ENCODE measurements around the gene GAL3ST2. TPM values are rescaled to one million over a fixed set of nuclear protein-coding genes. Genes with fewer than 3 reads are reported as not detected.
"Not testable (repeated sequence)": the region's sequence is repeated elsewhere in the genome, so short reads cannot be mapped to it uniquely, and the experiment has no call there.

Gene GAL3ST2
- total and polyA plus RNA-seq, 5 donors from 2014 or later: 1.1 TPM; not detected in 4

GRCh38 chr2:241833101-241833663, 56.6 kb downstream of the GAL3ST2 start:
- no peak overlapping the region for H3K4me3 ChIP-seq (ENCODE audit: low read depth, low read length)
- Mint-ChIP-seq H3K27ac (no peak overlapping the region), H3K9me3 (peaks cover 0 to 4% (median under 1%) of the 10 kb centered on the region in 7 donors), H3K4me3 (no peak overlapping the region), H3K36me3 (no peaks in the 10 kb centered on the region), H3K4me1 (no peaks in the 10 kb centered on the region), H3K27me3 (peaks cover 39% of the 10 kb centered on the region)
- no peaks in the 10 kb centered on the region for H3K27me3 ChIP-seq (ENCODE audit: control insufficient read depth, insufficient read depth, low read length)
- no peaks in the 10 kb centered on the region for H3K4me1 ChIP-seq (ENCODE audit: control insufficient read depth, insufficient read depth, low read length, poor library complexity, severe bottlenecking)
- no peak for ATAC-seq (ENCODE audit: low read depth in 2 of 2)
- peaks cover 0 to under 1% of the 10 kb centered on the region in 2 experiments for H3K9me3 ChIP-seq (ENCODE audit: control insufficient read depth in 2 of 2, low read length in 2 of 2)
- H3K27ac ChIP-seq (ENCODE audit: insufficient read depth, low read length, poor library complexity, severe bottlenecking): no peak overlapping the region
- DNase-seq: no peak
- H3K36me3 ChIP-seq (ENCODE audit: control insufficient read depth, insufficient read depth, low read length): no peaks in the 10 kb centered on the region

GRCh38 chr2:241833756-241834526, 57.3 kb downstream of the GAL3ST2 start:
- not testable (repeated sequence) for DNase-seq; H3K4me3 ChIP-seq (ENCODE audit: low read depth, low read length); H3K27ac Mint-ChIP-seq; H3K9me3 Mint-ChIP-seq; H3K9me3 ChIP-seq (ENCODE audit: control insufficient read depth in 2 of 2, low read length in 2 of 2); H3K27ac ChIP-seq (ENCODE audit: insufficient read depth, low read length, poor library complexity, severe bottlenecking); H3K4me3 Mint-ChIP-seq; H3K36me3 Mint-ChIP-seq; H3K36me3 ChIP-seq (ENCODE audit: control insufficient read depth, insufficient read depth, low read length); H3K4me1 ChIP-seq (ENCODE audit: control insufficient read depth, insufficient read depth, low read length, poor library complexity, severe bottlenecking); H3K27me3 ChIP-seq (ENCODE audit: control insufficient read depth, insufficient read depth, low read length); H3K4me1 Mint-ChIP-seq; ATAC-seq (ENCODE audit: low read depth in 2 of 2)
- peaks cover 35% of the 10 kb centered on the region for H3K27me3 Mint-ChIP-seq

GRCh38 chr2:241834527-241835210, 58.0 kb downstream of the GAL3ST2 start:
- Histone ChIP-seq H3K4me1 (ENCODE audit: control insufficient read depth, insufficient read depth, low read length, poor library complexity, severe bottlenecking) (no peaks in the 10 kb centered on the region), H3K27ac (ENCODE audit: insufficient read depth, low read length, poor library complexity, severe bottlenecking) (no peak overlapping the region), H3K9me3 (ENCODE audit: control insufficient read depth in 2 of 2, low read length in 2 of 2) (no peaks in the 10 kb centered on the region), H3K27me3 (ENCODE audit: control insufficient read depth, insufficient read depth, low read length) (no peaks in the 10 kb centered on the region), H3K36me3 (ENCODE audit: control insufficient read depth, insufficient read depth, low read length) (no peaks in the 10 kb centered on the region), H3K4me3 (ENCODE audit: low read depth, low read length) (no peak overlapping the region)
- DNase-seq (no peak), ATAC-seq (ENCODE audit: low read depth in 2 of 2) (no peak)
- no peaks in the 10 kb centered on the region for H3K36me3 Mint-ChIP-seq
- H3K27me3 Mint-ChIP-seq: peaks cover 39% of the 10 kb centered on the region
- peaks cover 0 to 2% (median 0%) of the 10 kb centered on the region in 7 donors for H3K9me3 Mint-ChIP-seq
- no peak overlapping the region for H3K27ac Mint-ChIP-seq
- H3K4me3 Mint-ChIP-seq: no peak overlapping the region
- peaks cover 0 to 1% (median 0%) of the 10 kb centered on the region in 4 donors for H3K4me1 Mint-ChIP-seq

- H3K9me3 ChIP-seq (ENCODE audit: control insufficient read depth in 2 of 2, low read length in 2 of 2): no peaks in the 10 kb centered on the region
- H3K9me3 Mint-ChIP-seq: no peaks in the 10 kb centered on the region
- peaks cover 35% of the 10 kb centered on the region for H3K27me3 Mint-ChIP-seq
- H3K27ac ChIP-seq (ENCODE audit: insufficient read depth, low read length, poor library complexity, severe bottlenecking): no peak overlapping the region
- ATAC-seq (ENCODE audit: low read depth in 2 of 2): no peak
- no peaks in the 10 kb centered on the region for H3K4me1 ChIP-seq (ENCODE audit: control insufficient read depth, insufficient read depth, low read length, poor library complexity, severe bottlenecking)
- peaks cover 0 to 1% (median 0%) of the 10 kb centered on the region in 4 donors for H3K4me1 Mint-ChIP-seq
- no peak overlapping the region for H3K27ac Mint-ChIP-seq
- H3K4me3 ChIP-seq (ENCODE audit: low read depth, low read length): no peak overlapping the region
- no peaks in the 10 kb centered on the region for H3K36me3 ChIP-seq (ENCODE audit: control insufficient read depth, insufficient read depth, low read length)
- DNase-seq: no peak
- H3K4me3 Mint-ChIP-seq: no peak overlapping the region
- no peaks in the 10 kb centered on the region for H3K36me3 Mint-ChIP-seq
- H3K27me3 ChIP-seq (ENCODE audit: control insufficient read depth, insufficient read depth, low read length): no peaks in the 10 kb centered on the region
Observed at GRCh38 chr2:241835611-241836010, 59.0 kb downstream of the GAL3ST2 start.

GRCh38 chr2:241836292-241836691, 59.7 kb downstream of the GAL3ST2 start:
- Mint-ChIP-seq H3K9me3 (no peaks in the 10 kb centered on the region), H3K4me3 (no peak overlapping the region), H3K36me3 (no peaks in the 10 kb centered on the region), H3K27me3 (peaks cover 33% of the 10 kb centered on the region), H3K4me1 (peaks cover 0 to 1% (median 0%) of the 10 kb centered on the region in 4 donors), H3K27ac (no peak overlapping the region)
- H3K4me3 ChIP-seq (ENCODE audit: low read depth, low read length): no peak overlapping the region
- H3K36me3 ChIP-seq (ENCODE audit: control insufficient read depth, insufficient read depth, low read length): no peaks in the 10 kb centered on the region
- no peaks in the 10 kb centered on the region for H3K27me3 ChIP-seq (ENCODE audit: control insufficient read depth, insufficient read depth, low read length)
- H3K9me3 ChIP-seq (ENCODE audit: control insufficient read depth in 2 of 2, low read length in 2 of 2): no peaks in the 10 kb centered on the region
- ATAC-seq (ENCODE audit: low read depth in 2 of 2) (no peak), DNase-seq (no peak)
- no peaks in the 10 kb centered on the region for H3K4me1 ChIP-seq (ENCODE audit: control insufficient read depth, insufficient read depth, low read length, poor library complexity, severe bottlenecking)
- H3K27ac ChIP-seq (ENCODE audit: insufficient read depth, low read length, poor library complexity, severe bottlenecking): no peak overlapping the region

- H3K9me3 ChIP-seq (ENCODE audit: control insufficient read depth in 2 of 2, low read length in 2 of 2): no peaks in the 10 kb centered on the region
- no peak overlapping the region for H3K27ac ChIP-seq (ENCODE audit: insufficient read depth, low read length, poor library complexity, severe bottlenecking)
- Mint-ChIP-seq H3K36me3 (no peaks in the 10 kb centered on the region), H3K9me3 (no peaks in the 10 kb centered on the region), H3K27ac (peak overlapping the region in 2 of 3 donors; percentile 10 to 13), H3K4me3 (no peak overlapping the region), H3K4me1 (peaks cover 0 to 4% (median 1%) of the 10 kb centered on the region in 4 donors), H3K27me3 (peaks cover 32% of the 10 kb centered on the region)
- H3K4me1 ChIP-seq (ENCODE audit: control insufficient read depth, insufficient read depth, low read length, poor library complexity, severe bottlenecking): no peaks in the 10 kb centered on the region
- no peaks in the 10 kb centered on the region for H3K27me3 ChIP-seq (ENCODE audit: control insufficient read depth, insufficient read depth, low read length)
- H3K4me3 ChIP-seq (ENCODE audit: low read depth, low read length): no peak overlapping the region
- H3K36me3 ChIP-seq (ENCODE audit: control insufficient read depth, insufficient read depth, low read length): no peaks in the 10 kb centered on the region
- DNase-seq (no peak), ATAC-seq (ENCODE audit: low read depth in 2 of 2) (no peak)
Observed at GRCh38 chr2:241837197-241837965, 60.8 kb downstream of the GAL3ST2 start.

GRCh38 chr2:241841181-241842066, 64.8 kb downstream of the GAL3ST2 start:
- Mint-ChIP-seq H3K9me3 (no peaks in the 10 kb centered on the region), H3K27me3 (peaks cover 25% of the 10 kb centered on the region), H3K4me3 (peak overlapping the region in 3 of 4 donors; percentile 1 to 78 (median 10)), H3K36me3 (no peaks in the 10 kb centered on the region), H3K27ac (peak overlapping the region in 1 of 3 donors; percentile 3), H3K4me1 (peaks cover 4 to 34% (median 15%) of the 10 kb centered on the region in 4 donors)
- Histone ChIP-seq H3K4me3 (ENCODE audit: low read depth, low read length) (no peak overlapping the region), H3K36me3 (ENCODE audit: control insufficient read depth, insufficient read depth, low read length) (no peaks in the 10 kb centered on the region), H3K27me3 (ENCODE audit: control insufficient read depth, insufficient read depth, low read length) (no peaks in the 10 kb centered on the region), H3K4me1 (ENCODE audit: control insufficient read depth, insufficient read depth, low read length, poor library complexity, severe bottlenecking) (peaks cover 25% of the 10 kb centered on the region), H3K27ac (ENCODE audit: insufficient read depth, low read length, poor library complexity, severe bottlenecking) (no peak overlapping the region), H3K9me3 (ENCODE audit: control insufficient read depth in 2 of 2, low read length in 2 of 2) (no peaks in the 10 kb centered on the region)
- ATAC-seq (ENCODE audit: low read depth in 2 of 2): no peak
- no peak for DNase-seq
